GM12891 (cell line): ENCODE results near the gene STEAP3.

Source experiments
- PAX5 ChIP-seq: IDR thresholded peaks from 2 replicates; pipeline ENCODE4 v1.6.1; 2011; ENCODE audit warnings: low read length, moderate library complexity, mild to moderate bottlenecking; ENCODE audit not compliant: insufficient read depth, severe bottlenecking
- POLR2A ChIP-seq: IDR thresholded peaks from 2 replicates; pipeline ENCODE4 v1.6.1; 2011; ENCODE audit warnings: low read depth, low read length, control low read depth
- POLR2AphosphoS5 ChIP-seq: IDR thresholded peaks from 2 replicates; pipeline ENCODE4 v1.6.1; 2011; ENCODE audit warnings: low read depth, low read length, control low read depth
- SPI1 ChIP-seq: IDR thresholded peaks from 2 replicates; pipeline ENCODE4 v1.6.1; 2011; ENCODE audit warnings: low read depth, low read length, control low read depth
- TAF1 ChIP-seq: IDR thresholded peaks from 2 replicates; pipeline ENCODE4 v1.6.1; 2011; ENCODE audit warnings: low read depth, low read length, control low read depth

- TF ChIP-seq TAF1 = no peak
- no peak for TF ChIP-seq POLR2AphosphoS5
- no peak for TF ChIP-seq POLR2A
- TF ChIP-seq SPI1 = no peak
- no peak for TF ChIP-seq PAX5
Observed at GRCh38 chr2:119207447-119207846, 16.2 kb upstream of the STEAP3 start.
